SU-DHL-6 (cell line): Measurements from ENCODE around the gene HK2.

ENCODE experiments used
- CTCF ChIP-seq: fragments of 200-600 bp; sonication (generic); IDR thresholded peaks from one replicate; pipeline ENCODE4 v1.5.1; 2017; ENCODE audit warnings: antibody characterized with exemption, mild to moderate bottlenecking, low read length, moderate library complexity; ENCODE audit not compliant: insufficient read depth, poor library complexity, severe bottlenecking
- EZH2phosphoT487 ChIP-seq: fragments of 200-600 bp; sonication (generic), shearing (Covaris generic); conservative IDR thresholded peaks from 2 replicates; pipeline ENCODE4 v1.6.1; 2018; ENCODE audit warnings: mild to moderate bottlenecking, antibody characterized with exemption, low read length, moderate library complexity, mixed read lengths

GRCh38 chr2:74789271-74789670, 44.7 kb upstream of the HK2 start:
- TF ChIP-seq CTCF (no peak), EZH2phosphoT487 (no peak)
